Fibroblast of lung (primary cell): ENCODE measurements around the gene WDR27. TPM values are rescaled to one million over a fixed set of nuclear protein-coding genes. Genes with fewer than 3 reads are reported as not detected.

Source experiments
- DNase-seq, 2 donors: peaks; one replicate each; pipeline versions ENCODE4 v3.0.0 to v3.0.0-alpha.2; 2010; ENCODE audit warnings: low read depth in 2 of 2
- H2AFZ ChIP-seq: 2 replicates; pipeline ENCODE4 v1.5.1; 2012; ENCODE audit warnings: low read length, control low read depth, inconsistent platforms
- H3K27ac ChIP-seq: 2 replicates; pipeline ENCODE4 v1.5.1; 2011; ENCODE audit warnings: low read length, control low read depth; ENCODE audit not compliant: insufficient read depth
- H3K27me3 ChIP-seq: 2 replicates; pipeline ENCODE4 v1.5.1; 2011; ENCODE audit warnings: mild to moderate bottlenecking, low read length; ENCODE audit not compliant: control insufficient read depth, insufficient read depth
- H3K36me3 ChIP-seq: 2 replicates; pipeline ENCODE4 v1.5.1; 2011; ENCODE audit warnings: low read length; ENCODE audit not compliant: control insufficient read depth, insufficient read depth
- H3K4me1 ChIP-seq: 2 replicates; pipeline ENCODE4 v1.5.1; 2011; ENCODE audit warnings: low read length; ENCODE audit not compliant: control insufficient read depth, insufficient read depth; ENCODE audit errors: extremely low read depth
- H3K4me2 ChIP-seq: 2 replicates; pipeline ENCODE4 v1.5.1; 2011; ENCODE audit warnings: low read length, control low read depth; ENCODE audit not compliant: insufficient read depth; ENCODE audit errors: extremely low read depth
- H3K4me3 ChIP-seq, 4 experiments: fragments of 200-600 bp in 1 of 4; sonication (generic) in 1 of 4; replicated peaks in 1 of 4; 2 replicates each; pipeline ENCODE4 v1.5.1; 2011 to 2016; ENCODE audit warnings: low read length in 4 of 4, low read depth in 3 of 4, mild to moderate bottlenecking in 3 of 4, control low read depth in 2 of 4, inconsistent platforms in 1 of 4, mixed read lengths in 1 of 4; ENCODE audit not compliant: insufficient read depth in 1 of 4; ENCODE audit errors: control extremely low read depth in 1 of 4
- H3K79me2 ChIP-seq: 2 replicates; pipeline ENCODE4 v1.5.1; 2012; ENCODE audit warnings: mild to moderate bottlenecking, low read length, inconsistent platforms; ENCODE audit not compliant: control insufficient read depth, insufficient read depth
- H3K9ac ChIP-seq: 2 replicates; pipeline ENCODE4 v1.5.1; 2011; ENCODE audit warnings: mild to moderate bottlenecking, low read length, control low read depth; ENCODE audit not compliant: insufficient read depth
- H3K9me3 ChIP-seq: 2 replicates; pipeline ENCODE4 v1.5.1; 2012; ENCODE audit warnings: low read depth, low read length; ENCODE audit not compliant: control insufficient read depth, insufficient read depth
- H4K20me1 ChIP-seq: 2 replicates; pipeline ENCODE4 v1.5.1; 2011; ENCODE audit warnings: low read length; ENCODE audit not compliant: control insufficient read depth, insufficient read depth; ENCODE audit errors: extremely low read depth
- EZH2 ChIP-seq: IDR thresholded peaks from 2 replicates; pipeline ENCODE4 v1.5.1; 2012; ENCODE audit warnings: low read length, control low read depth, mild to moderate bottlenecking; ENCODE audit errors: missing control alignments
- polyA plus RNA-seq, 2 donors: library from polyadenylated mRNA; depleted of rRNA in 1 of 2; stranded (reverse) in 1 of 2; unstranded in 1 of 2; fragments of >200 nt; gene quantifications; 2 replicates each; pipeline ENCODE4 v1.2.1, GENCODE V29; 2011 to 2012; ENCODE audit warnings: missing spikeins in 1 of 2
- total RNA-seq: library from RNA; depleted of rRNA; stranded (reverse); fragments of >200 nt; gene quantifications from 2 replicates; pipeline ENCODE4 v1.2.1, GENCODE V29; 2014
- TF ChIP-seq, protein P1 (sequence below), 2 donors: IDR thresholded peaks in 1 of 2; conservative IDR thresholded peaks in 1 of 2; 1 replicate in 1 of 2; 2 replicates in 1 of 2; pipeline ENCODE4 v1.5.1; 2011 to 2012; ENCODE audit warnings: low read length in 2 of 2, control low read depth in 1 of 2, inconsistent platforms in 1 of 2, low read depth in 1 of 2, mild to moderate bottlenecking in 1 of 2

Gene WDR27
- total and polyA plus RNA-seq, 2 donors (not counting 1 experiment from before 2014, with no cell fraction given): 8.8 to 23.3 TPM

DNA sequence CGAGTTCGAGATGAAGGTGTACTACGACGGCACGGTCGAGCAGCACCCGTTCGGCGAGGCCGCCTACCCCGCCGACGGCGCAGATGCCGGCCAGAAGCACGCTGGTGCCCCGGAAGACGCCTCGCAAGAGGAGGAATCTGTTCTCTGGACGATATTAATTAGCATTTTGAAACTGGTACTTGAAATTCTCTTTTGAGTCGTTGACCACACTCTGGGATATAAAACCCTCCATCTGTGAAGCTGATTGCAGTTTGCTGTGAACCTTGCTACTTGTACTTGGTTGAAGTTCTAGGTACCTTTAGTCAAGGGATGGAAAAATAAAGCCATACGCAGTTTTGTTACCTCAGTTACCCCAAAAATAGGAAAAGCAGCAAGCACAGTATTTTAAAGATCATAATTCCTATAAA, 1.0 kb upstream of the WDR27 start:
- peak overlapping the region; percentile 94 for H3K27ac ChIP-seq
- peak overlapping the region; percentile 43 for H2AFZ ChIP-seq
- peaks cover 39% of the 10 kb centered on the region for H3K79me2 ChIP-seq
- TF ChIP-seq EZH2: no peak
- TF ChIP-seq, protein P1, sequence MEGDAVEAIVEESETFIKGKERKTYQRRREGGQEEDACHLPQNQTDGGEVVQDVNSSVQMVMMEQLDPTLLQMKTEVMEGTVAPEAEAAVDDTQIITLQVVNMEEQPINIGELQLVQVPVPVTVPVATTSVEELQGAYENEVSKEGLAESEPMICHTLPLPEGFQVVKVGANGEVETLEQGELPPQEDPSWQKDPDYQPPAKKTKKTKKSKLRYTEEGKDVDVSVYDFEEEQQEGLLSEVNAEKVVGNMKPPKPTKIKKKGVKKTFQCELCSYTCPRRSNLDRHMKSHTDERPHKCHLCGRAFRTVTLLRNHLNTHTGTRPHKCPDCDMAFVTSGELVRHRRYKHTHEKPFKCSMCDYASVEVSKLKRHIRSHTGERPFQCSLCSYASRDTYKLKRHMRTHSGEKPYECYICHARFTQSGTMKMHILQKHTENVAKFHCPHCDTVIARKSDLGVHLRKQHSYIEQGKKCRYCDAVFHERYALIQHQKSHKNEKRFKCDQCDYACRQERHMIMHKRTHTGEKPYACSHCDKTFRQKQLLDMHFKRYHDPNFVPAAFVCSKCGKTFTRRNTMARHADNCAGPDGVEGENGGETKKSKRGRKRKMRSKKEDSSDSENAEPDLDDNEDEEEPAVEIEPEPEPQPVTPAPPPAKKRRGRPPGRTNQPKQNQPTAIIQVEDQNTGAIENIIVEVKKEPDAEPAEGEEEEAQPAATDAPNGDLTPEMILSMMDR (conservative IDR thresholded peaks at IDR 0.05 in 1 of 2, IDR thresholded peaks at IDR 0.05 in 1 of 2; ENCODE audit: low read depth in 1 of 2, low read length in 2 of 2): no peak
- no peaks in the 10 kb centered on the region for H4K20me1 ChIP-seq
- H3K9me3 ChIP-seq: no peaks in the 10 kb centered on the region
- H3K9ac ChIP-seq: peak overlapping the region; percentile 95
- no peak for DNase-seq
- H3K27me3 ChIP-seq: no peaks in the 10 kb centered on the region
- H3K36me3 ChIP-seq: no peaks in the 10 kb centered on the region
- H3K4me3 ChIP-seq: peak overlapping the region; percentile 83 to 98 (median 94)
- H3K4me2 ChIP-seq: peak overlapping the region; percentile 98
- peaks cover 5% of the 10 kb centered on the region for H3K4me1 ChIP-seq

DNA sequence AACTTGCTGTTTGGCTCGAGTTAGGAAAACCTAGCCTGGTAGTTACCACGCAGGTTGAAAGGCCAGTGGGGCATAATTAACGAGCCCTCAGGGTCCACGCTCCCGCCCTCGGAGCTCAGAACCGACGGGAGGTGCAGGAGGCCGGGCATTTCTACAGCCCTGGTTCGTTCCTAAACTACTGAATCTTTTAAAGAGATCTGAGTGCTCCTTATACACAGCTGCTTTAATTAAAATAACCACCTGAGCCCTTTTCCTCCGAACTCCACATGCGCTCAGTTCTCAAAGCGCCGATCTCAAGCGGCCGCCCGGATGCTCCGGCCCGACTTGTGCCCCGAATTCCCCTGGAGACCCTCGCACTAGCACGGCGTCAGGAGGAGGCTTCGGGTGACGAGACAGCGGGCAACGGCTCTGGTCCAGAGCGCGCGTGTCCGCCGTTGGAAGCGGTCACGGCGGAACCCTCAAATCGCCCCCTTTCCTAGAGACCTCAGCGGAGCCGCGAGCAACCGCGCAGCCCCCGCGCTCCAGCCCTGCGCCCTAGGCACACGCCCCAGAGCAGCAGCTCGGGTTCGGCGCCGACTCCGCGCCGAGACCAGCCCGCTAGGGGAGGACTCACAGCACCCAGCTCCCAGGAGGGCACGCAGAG, 397 bp downstream of the WDR27 start:
- no peak for TF ChIP-seq EZH2
- TF ChIP-seq, protein P1 (conservative IDR thresholded peaks at IDR 0.05 in 1 of 2, IDR thresholded peaks at IDR 0.05 in 1 of 2; ENCODE audit: low read depth in 1 of 2, low read length in 2 of 2): no peak
- peaks cover 39% of the 10 kb centered on the region for H3K79me2 ChIP-seq
- H3K9me3 ChIP-seq: no peaks in the 10 kb centered on the region
- H2AFZ ChIP-seq: peak overlapping the region; percentile 90
- H3K27ac ChIP-seq: peak overlapping the region; percentile 94
- DNase-seq: no peak
- no peaks in the 10 kb centered on the region for H3K27me3 ChIP-seq
- H3K4me3 ChIP-seq: peak overlapping the region; percentile 69 to 98 (median 94)
- peak overlapping the region; percentile 95 for H3K9ac ChIP-seq
- H3K4me2 ChIP-seq: peak overlapping the region; percentile 81
- no peaks in the 10 kb centered on the region for H4K20me1 ChIP-seq
- peaks cover 5% of the 10 kb centered on the region for H3K4me1 ChIP-seq
- no peaks in the 10 kb centered on the region for H3K36me3 ChIP-seq

DNA sequence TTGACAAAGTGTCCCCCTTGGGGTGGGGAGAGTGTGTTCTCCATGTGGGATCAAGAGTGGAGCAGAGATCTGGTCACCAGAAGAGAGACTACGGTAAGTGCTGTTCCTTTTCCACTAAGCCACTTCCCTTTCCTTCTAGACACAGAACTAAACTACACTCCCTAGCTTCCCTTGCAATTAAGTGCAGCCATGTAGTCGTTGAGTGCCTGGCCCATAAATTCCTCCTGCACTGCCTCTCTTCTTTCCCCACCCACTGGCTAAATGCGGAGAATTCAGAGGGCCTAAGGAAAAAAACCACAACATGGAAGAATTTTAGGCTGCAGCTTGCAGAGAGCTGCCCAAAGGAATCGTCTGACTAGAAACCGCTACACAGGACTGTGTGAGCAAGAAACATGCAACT, 1.5 kb downstream of the WDR27 start:
- Histone ChIP-seq H3K36me3 (no peaks in the 10 kb centered on the region), H3K4me2 (peak overlapping the region; percentile 81), H3K9ac (no peak overlapping the region), H3K4me3 (peak overlapping the region in 2 of 4 experiments; percentile 69 to 91), H3K27me3 (no peaks in the 10 kb centered on the region), H3K27ac (no peak overlapping the region), H3K79me2 (peaks cover 39% of the 10 kb centered on the region), H4K20me1 (no peaks in the 10 kb centered on the region), H2AFZ (no peak overlapping the region), H3K9me3 (no peaks in the 10 kb centered on the region), H3K4me1 (peaks cover 3% of the 10 kb centered on the region)
- peak; percentile 15 to 68 for DNase-seq
- TF ChIP-seq, protein P1 (conservative IDR thresholded peaks at IDR 0.05 in 1 of 2, IDR thresholded peaks at IDR 0.05 in 1 of 2; ENCODE audit: low read depth in 1 of 2, low read length in 2 of 2): no peak
- no peak for TF ChIP-seq EZH2
